ENCODE data around the gene NDUFAF2. TPM values are rescaled to one million over a fixed set of nuclear protein-coding genes. Genes with fewer than 3 reads are reported as not detected.
"Not testable (repeated sequence)": the region's sequence is repeated elsewhere in the genome, so short reads cannot be mapped to it uniquely, and the experiment has no call there.

NDUFAF2 gene
- total RNA-seq, 1 donor from 2014 or later = 27.0 TPM

- ATAC-seq (no peak), DNase-seq (ENCODE audit: low spot score) (no peak)
- intact Hi-C loops (cut with DNase I) = no loop called here
Measured at GRCh38 chr5:61089351-61089750, 144.3 kb downstream of the NDUFAF2 start.

GRCh38 chr5:61093046-61093771, 148.2 kb downstream of the NDUFAF2 start:
- ATAC-seq; intact Hi-C loops (cut with DNase I); DNase-seq (ENCODE audit: low spot score): not testable (repeated sequence)

- no peak for DNase-seq (ENCODE audit: low spot score)
- intact Hi-C loops (cut with DNase I) = no loop called here
- no peak for ATAC-seq
Measured at GRCh38 chr5:61097465-61097864, 152.5 kb downstream of the NDUFAF2 start.

- intact Hi-C loops (cut with DNase I) = no loop called here
- DNase-seq (ENCODE audit: low spot score) (no peak), ATAC-seq (no peak)
Measured at GRCh38 chr5:61098251-61098995, 153.4 kb downstream of the NDUFAF2 start.

- no peak for DNase-seq (ENCODE audit: low spot score)
- intact Hi-C loops (cut with DNase I) = no loop called here
- ATAC-seq = no peak
Measured at GRCh38 chr5:61100437-61100836, 155.4 kb downstream of the NDUFAF2 start.

- no peak for ATAC-seq
- intact Hi-C loops (cut with DNase I) = no loop called here
- no peak for DNase-seq (ENCODE audit: low spot score)
Measured at GRCh38 chr5:61114441-61114840, 169.4 kb downstream of the NDUFAF2 start.

GRCh38 chr5:61115968-61116367, 171.0 kb downstream of the NDUFAF2 start:
- DNase-seq (ENCODE audit: low spot score) = no peak
- ATAC-seq = no peak
- intact Hi-C loops (cut with DNase I) = no loop called here

GRCh38 chr5:61119066-61119465, 174.1 kb downstream of the NDUFAF2 start:
- no peak for ATAC-seq
- intact Hi-C loops (cut with DNase I) = no loop called here
- no peak for DNase-seq (ENCODE audit: low spot score)

- ATAC-seq = no peak
- no peak for DNase-seq (ENCODE audit: low spot score)
- intact Hi-C loops (cut with DNase I) = no loop called here
Measured at GRCh38 chr5:61120534-61120933, 175.5 kb downstream of the NDUFAF2 start.

GRCh38 chr5:61123145-61123544, 178.1 kb downstream of the NDUFAF2 start:
- intact Hi-C loops (cut with DNase I) = no loop called here
- no peak for DNase-seq (ENCODE audit: low spot score)
- ATAC-seq = no peak

GRCh38 chr5:61130289-61130688, 185.3 kb downstream of the NDUFAF2 start:
- no peak for DNase-seq (ENCODE audit: low spot score)
- intact Hi-C loops (cut with DNase I) = no loop called here
- ATAC-seq = no peak

GRCh38 chr5:61132559-61132958, 187.6 kb downstream of the NDUFAF2 start:
- no peak for DNase-seq (ENCODE audit: low spot score)
- ATAC-seq = no peak
- intact Hi-C loops (cut with DNase I) = no loop called here

GRCh38 chr5:61137835-61138234, 192.8 kb downstream of the NDUFAF2 start:
- ATAC-seq (no peak), DNase-seq (ENCODE audit: low spot score) (no peak)
- intact Hi-C loops (cut with DNase I) = no loop called here

- ATAC-seq (no peak), DNase-seq (ENCODE audit: low spot score) (no peak)
- intact Hi-C loops (cut with DNase I) = no loop called here
Measured at GRCh38 chr5:61139094-61139873, 194.3 kb downstream of the NDUFAF2 start.

- ATAC-seq = no peak
- intact Hi-C loops (cut with DNase I) = no loop called here
Measured at GRCh38 chr5:61139931-61140330, 194.9 kb downstream of the NDUFAF2 start.

GRCh38 chr5:61141801-61142200, 196.8 kb downstream of the NDUFAF2 start:
- intact Hi-C loops (cut with DNase I) = no loop called here
- ATAC-seq (no peak), DNase-seq (ENCODE audit: low spot score) (no peak)

More at GRCh38 chr5:61139931-61140330, 194.9 kb downstream of the NDUFAF2 start:
- no peak for DNase-seq (ENCODE audit: low spot score)

- no peak for DNase-seq (ENCODE audit: low spot score)
- intact Hi-C loops (cut with DNase I) = no loop called here
- ATAC-seq = no peak
Measured at GRCh38 chr5:61142391-61142790, 197.4 kb downstream of the NDUFAF2 start.

- DNase-seq (ENCODE audit: low spot score) (no peak), ATAC-seq (no peak)
- intact Hi-C loops (cut with DNase I) = no loop called here
Measured at GRCh38 chr5:61142811-61143210, 197.8 kb downstream of the NDUFAF2 start.

- ATAC-seq (no peak), DNase-seq (ENCODE audit: low spot score) (no peak)
- intact Hi-C loops (cut with DNase I) = no loop called here
Measured at GRCh38 chr5:61148515-61148914, 203.5 kb downstream of the NDUFAF2 start.

GRCh38 chr5:61151893-61152292, 206.9 kb downstream of the NDUFAF2 start:
- intact Hi-C loops (cut with DNase I) = loop anchor here (5.0 kb wide), 1 partner anchor 1570 kb away; no protein-coding TSS in a partner anchor
- ATAC-seq (no peak), DNase-seq (ENCODE audit: low spot score) (no peak)
